Measurements from ENCODE around the gene ANKRD34A.

ANKRD34A gene

GRCh38 chr1:146001709-146002108 is 37.3 kb upstream of the ANKRD34A start:
- TF ChIP-seq CTCF (IDR thresholded peaks at IDR 0.05; ENCODE audit: low read depth, low read length, missing control alignments): no peak
- Histone ChIP-seq H3K27ac (no peak overlapping the region), H3K36me3 (replicated peaks) (no peaks in the 10 kb centered on the region), H3K27me3 (replicated peaks) (no peaks in the 10 kb centered on the region), H3K4me3 (ENCODE audit: low read depth, low read length) (no peak overlapping the region)
- in situ Hi-C loops (cut with HindIII; ENCODE audit: low pct_ligation_motif_present, low sequenced_read_pairs): no loop called here
- no peak for DNase-seq

- TF ChIP-seq CTCF (IDR thresholded peaks at IDR 0.05; ENCODE audit: low read depth, low read length, missing control alignments): no peak
- in situ Hi-C loops (cut with HindIII; ENCODE audit: low pct_ligation_motif_present, low sequenced_read_pairs): no loop called here
- H3K4me3 ChIP-seq (ENCODE audit: low read depth, low read length): no peak overlapping the region
Observed at GRCh38 chr1:145999321-146000024, 35.1 kb upstream of the ANKRD34A start.

GRCh38 chr1:145997718-145998023 is 33.3 kb upstream of the ANKRD34A start:
- no peak overlapping the region for H3K4me3 ChIP-seq (ENCODE audit: low read depth, low read length)
- H3K36me3 ChIP-seq (replicated peaks): peaks cover 26% of the 10 kb centered on the region

More at GRCh38 chr1:145999321-146000024, 35.1 kb upstream of the ANKRD34A start:
- H3K27ac ChIP-seq: no peak overlapping the region
- peaks cover 8% of the 10 kb centered on the region for H3K36me3 ChIP-seq (replicated peaks)
- no peaks in the 10 kb centered on the region for H3K27me3 ChIP-seq (replicated peaks)
- DNase-seq: no peak

GRCh38 chr1:145997016-145997717 is 32.8 kb upstream of the ANKRD34A start:
- TF ChIP-seq CTCF (IDR thresholded peaks at IDR 0.05; ENCODE audit: low read depth, low read length, missing control alignments): no peak
- H3K27ac ChIP-seq: peak overlapping the region; percentile 1
- H3K27me3 ChIP-seq (replicated peaks): no peaks in the 10 kb centered on the region
- peaks cover 30% of the 10 kb centered on the region for H3K36me3 ChIP-seq (replicated peaks)
- DNase-seq: no peak
- H3K4me3 ChIP-seq (ENCODE audit: low read depth, low read length): peak overlapping the region; percentile 88
- in situ Hi-C loops (cut with HindIII; ENCODE audit: low pct_ligation_motif_present, low sequenced_read_pairs): no loop called here

More at GRCh38 chr1:145997718-145998023, 33.3 kb upstream of the ANKRD34A start:
- H3K27me3 ChIP-seq (replicated peaks): no peaks in the 10 kb centered on the region
- in situ Hi-C loops (cut with HindIII; ENCODE audit: low pct_ligation_motif_present, low sequenced_read_pairs): no loop called here
- TF ChIP-seq CTCF (IDR thresholded peaks at IDR 0.05; ENCODE audit: low read depth, low read length, missing control alignments): no peak
- no peak for DNase-seq
- no peak overlapping the region for H3K27ac ChIP-seq

GRCh38 chr1:145996433-145997015 is 32.1 kb upstream of the ANKRD34A start, which contains the start of gene TXNIP:
Gene TXNIP, minus strand, starts transcription at chr1:145996579. Its CDS starts 313 bp downstream, at chr1:145996266.
- Histone ChIP-seq H3K4me3 (ENCODE audit: low read depth, low read length) (peak within 1 kb of the TSS; percentile 88), H3K27me3 (replicated peaks) (no peaks in the 10 kb centered on the region), H3K27ac (peak within 1 kb of the TSS; percentile 1), H3K36me3 (replicated peaks) (peaks cover 30% of the 10 kb centered on the region)
- no peak for TF ChIP-seq CTCF (IDR thresholded peaks at IDR 0.05; ENCODE audit: low read depth, low read length, missing control alignments)
- DNase-seq: peak; percentile 97
- in situ Hi-C loops (cut with HindIII; ENCODE audit: low pct_ligation_motif_present, low sequenced_read_pairs): no loop called here

All from brain microvascular endothelial cell (primary cell).